Measurements from ENCODE around the gene MINDY4. TPM values are rescaled to one million over a fixed set of nuclear protein-coding genes. Genes with fewer than 3 reads are reported as not detected.
A peak's percentile ranks its signal among the peaks of the same experiment; 100 is the strongest.

MINDY4 gene
- total RNA-seq, 1 donor from 2014 or later: 28.4 TPM

DNA sequence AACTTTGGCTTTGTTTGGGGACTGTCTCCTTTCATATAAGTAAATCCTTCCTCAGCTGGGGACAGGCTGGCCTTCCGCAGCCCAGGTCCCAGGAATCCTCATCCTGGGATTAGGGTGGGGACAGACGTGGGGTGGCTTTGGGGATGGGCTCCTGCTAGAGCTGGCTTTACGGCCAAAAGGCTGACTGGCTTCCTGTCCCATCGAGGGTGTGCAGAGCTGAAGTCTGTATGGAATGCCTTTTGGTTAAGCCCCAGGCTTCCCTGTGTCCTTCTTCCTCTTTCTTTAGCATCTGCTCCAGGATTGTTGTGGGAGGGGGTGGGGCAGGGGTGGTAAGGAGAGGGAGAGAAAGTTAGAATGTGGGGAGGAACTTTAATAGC, 81.1 kb downstream of the MINDY4 start:
- peak; percentile 57 for DNase-seq (ENCODE audit: low spot score)

DNA sequence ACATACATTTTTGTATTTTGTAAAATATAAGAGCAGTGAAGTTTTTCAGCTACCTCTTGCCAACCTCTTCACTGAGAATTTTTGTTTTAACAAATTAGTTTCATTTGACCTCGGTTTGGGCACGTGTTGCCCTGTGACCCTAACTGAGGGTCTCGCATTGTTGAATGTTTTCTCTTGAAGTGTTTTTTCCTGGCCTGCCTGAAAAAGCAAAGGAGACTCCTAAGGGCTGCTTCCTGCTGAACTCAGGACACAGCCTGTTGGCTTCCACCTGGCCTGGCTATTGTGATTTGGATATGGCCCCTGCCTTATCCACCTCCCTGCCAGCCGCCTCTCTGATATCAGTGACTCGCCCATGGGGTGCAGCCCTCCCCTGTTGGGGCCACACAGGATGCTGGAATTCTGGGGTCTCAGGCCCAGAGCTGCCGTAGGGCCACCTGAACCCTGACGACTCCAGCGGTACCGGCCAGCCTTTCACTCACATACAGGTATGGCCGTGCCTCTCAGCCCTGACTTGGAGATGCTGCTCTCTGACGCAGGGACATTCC, 81.6 kb downstream of the MINDY4 start:
- DNase-seq (ENCODE audit: low spot score): no peak

DNA sequence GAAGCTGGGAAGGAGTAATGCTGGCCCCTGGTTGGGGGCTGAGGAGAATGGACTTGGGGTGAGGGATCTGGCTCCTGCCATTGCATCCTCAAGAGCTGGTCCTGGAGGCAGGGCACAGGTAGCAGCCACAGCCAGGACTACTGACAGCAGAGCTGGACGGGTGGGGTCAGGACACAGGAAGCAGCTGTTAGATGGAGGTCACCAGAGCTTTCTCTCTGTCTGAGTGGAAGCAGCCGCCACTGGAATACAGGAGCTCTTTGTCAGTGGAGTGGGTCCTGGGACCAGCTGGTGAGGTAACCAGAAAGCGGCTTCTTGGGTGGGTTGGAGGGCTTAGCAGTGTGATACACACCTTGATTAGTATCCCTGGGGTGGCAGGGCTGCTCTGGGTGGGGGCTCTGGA, 82.4 kb downstream of the MINDY4 start:
- no peak for DNase-seq (ENCODE audit: low spot score)

DNA sequence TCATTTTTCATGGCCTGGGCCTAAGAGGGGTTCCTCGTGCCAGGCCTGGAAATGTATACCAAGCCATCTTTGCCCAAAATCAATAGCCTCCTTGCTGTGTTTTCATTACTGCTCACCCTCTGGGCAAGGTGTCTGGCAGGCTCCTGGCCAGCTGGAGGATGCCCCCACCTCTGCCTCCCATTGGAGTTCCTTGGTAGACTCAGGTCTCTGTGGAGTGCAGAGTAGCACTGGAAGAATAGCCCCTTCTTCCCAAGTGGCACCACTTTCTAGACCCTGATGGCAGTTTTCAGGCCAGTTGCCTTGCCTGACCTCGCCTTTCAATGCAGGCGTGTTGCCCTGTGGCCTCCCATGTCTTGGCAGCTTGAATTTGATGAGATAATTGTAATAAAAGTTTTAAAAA, 84.7 kb downstream of the MINDY4 start:
- DNase-seq (ENCODE audit: low spot score): no peak

DNA sequence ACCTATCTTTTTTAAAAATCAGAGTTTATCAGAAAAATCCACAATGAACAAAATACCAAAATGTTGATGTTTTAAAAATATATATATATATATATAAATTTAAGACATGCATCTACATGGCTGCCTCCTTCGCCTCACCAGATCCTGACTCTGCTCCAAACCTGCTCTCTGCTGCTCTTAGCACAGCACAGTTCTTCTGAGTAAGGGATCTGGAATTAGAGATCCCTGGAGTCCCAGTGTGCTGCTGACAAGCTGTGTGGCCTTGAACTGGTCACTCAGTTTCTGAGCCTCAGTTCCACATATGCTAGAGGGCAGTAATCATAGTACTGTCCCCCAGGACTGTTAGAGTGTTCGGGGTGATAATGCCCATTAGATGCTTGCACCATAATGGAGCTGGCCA, 87.4 kb downstream of the MINDY4 start:
- no peak for DNase-seq (ENCODE audit: low spot score)

DNA sequence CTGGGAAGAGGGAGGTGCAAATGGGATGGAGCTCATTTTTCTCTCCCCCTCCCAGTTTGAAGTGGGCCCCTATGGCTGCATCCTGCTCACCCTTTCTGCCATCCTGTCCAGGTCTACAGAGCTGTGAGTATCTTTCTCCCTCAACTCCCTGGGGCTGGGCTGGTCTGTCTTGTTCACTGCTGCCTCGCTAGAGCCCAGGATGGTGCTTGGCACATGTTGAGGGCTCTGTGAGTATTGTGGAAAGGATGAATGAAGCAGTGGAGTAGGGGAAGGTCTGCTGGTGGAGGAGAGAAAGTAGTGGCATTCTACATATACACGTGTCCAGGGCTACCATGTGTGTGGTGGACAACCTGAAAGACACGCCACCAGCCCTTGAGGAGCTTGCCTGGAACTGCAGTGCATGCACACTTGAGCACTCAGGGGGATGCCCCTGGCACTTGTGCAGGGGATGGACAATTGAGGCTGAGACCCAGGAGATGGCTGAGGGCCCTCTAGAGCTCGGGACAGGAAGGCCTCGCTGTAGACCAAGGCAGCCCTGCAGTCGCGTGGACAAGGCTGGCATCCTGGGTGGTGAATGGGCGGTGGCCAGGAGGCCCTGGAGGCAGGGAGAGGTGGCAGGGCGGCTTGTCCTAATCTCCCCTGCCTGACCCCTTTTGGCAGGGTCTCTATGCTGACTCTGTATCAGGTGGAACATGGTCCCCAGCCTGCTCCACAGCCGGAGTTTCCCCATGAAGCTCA, 88.2 kb downstream of the MINDY4 start:
- no peak for DNase-seq (ENCODE audit: low spot score)

DNA sequence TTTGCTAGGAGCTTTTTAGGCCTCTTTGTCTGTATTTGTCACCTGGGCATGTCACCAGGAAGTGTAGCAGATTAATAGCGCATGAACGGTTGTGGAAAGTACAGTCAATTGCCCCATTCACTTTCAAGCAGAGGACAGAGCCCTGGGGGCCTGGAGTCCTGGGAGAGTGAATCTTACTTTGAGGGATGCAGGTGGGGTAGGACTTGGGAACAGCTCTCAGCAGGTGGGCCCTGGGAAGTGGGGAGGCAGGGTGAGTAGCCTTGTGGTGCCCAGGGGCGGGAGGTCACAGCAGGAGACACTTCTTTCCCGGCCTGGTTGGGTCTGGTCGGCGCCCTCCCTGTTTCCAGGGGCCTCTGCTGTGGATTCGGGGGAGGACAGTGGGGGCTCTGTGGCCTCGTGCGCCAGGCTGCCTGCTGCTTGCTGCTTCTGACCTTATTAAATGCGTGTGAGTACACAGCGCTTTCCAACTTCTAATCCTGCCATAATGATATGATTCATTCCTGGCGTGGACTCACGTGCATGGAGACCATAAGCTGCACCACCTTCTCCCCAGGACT, 88.8 kb downstream of the MINDY4 start:
- peak; percentile 25 for DNase-seq (ENCODE audit: low spot score)

DNA sequence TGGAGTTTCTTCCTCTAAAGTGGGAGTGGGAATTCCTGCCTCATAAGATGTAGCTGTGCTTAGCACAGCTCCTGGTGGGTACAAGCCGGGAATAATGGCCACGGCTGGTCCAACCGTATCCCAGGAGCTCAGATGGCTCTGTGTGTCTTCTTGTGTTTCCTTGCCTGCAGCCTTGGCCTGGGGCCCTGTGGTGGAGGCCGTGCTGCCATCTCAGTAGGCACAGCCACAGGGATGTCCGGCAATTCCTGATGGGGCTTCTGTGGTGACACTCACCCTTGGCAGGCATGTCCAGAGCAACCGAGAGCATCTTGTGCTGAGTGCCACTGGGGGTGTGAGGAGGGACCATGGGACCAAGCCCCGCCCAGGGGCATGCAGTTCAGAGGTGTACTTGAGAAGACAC, 90.4 kb downstream of the MINDY4 start:
- no peak for DNase-seq (ENCODE audit: low spot score)

DNA sequence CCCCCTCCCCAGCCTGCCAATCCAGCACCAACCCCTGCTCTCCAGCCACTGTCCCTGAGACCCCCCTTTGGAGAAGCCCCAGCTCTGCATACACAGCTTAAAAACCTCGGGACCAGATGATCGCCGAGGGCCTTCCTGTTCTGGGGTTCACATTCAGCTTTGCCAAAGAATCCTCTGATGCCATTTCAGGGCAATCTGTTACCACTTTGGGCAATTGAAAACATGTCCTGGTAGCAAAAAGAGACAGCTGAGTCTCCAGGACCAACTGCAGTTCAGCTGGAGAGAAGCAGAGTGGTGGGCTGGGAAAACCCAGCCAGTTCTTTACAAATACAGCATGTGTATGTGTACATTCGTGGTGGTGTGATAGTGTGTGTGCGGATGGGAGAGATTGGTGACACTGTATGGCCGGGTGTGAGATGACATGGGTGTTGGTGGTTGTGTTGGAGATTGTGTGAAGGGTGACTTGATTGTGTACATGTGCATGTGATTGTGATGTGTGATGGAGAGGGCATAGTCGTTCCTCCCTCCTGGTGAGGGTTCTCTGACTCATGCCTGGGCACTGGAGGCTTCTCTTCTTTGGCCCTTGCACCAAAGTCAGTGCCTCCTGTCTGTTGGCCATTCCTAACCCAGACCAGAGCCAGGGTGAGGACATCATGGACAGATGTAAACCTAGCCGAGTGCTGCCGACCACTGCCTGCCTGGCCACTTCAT, 91.9 kb downstream of the MINDY4 start:
- DNase-seq (ENCODE audit: low spot score): no peak

DNA sequence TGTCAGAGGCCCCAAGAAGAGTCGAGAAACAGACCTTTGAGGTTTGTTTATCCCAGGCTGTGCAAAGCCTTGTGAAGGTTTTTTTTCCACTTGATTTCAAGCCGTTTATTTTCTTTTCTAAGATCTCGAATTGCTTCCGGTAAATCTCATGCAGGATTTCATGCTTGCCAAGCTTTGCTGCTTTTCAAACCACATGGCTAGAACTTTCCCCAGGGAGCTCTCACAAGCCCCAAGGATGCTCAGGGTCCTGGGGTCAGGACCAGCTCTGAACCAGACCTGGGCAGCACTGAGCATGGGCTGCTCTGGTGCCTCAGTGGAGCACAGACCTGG, 92.5 kb downstream of the MINDY4 start:
- DNase-seq (ENCODE audit: low spot score): peak; percentile 39

DNA sequence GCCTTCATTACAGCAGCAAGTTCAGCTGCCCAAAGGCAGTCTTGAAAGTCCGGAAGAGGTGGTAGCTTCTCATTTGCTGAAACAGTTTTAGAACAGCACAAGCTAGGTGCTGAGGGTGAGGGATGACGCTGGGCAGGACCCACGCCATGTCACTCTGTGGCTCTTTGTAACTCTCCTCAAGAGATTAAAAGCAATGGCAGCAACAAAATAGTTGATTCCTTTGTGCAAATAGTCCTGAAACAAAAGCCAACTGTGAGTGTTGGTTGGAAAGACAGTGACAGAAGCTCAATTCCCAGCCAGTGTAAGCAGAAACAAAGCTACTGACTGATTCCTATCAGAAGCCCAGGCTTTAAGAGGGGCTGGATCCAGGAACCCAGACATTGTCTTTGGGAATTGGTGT, 92.9 kb downstream of the MINDY4 start:
- DNase-seq (ENCODE audit: low spot score): no peak

DNA sequence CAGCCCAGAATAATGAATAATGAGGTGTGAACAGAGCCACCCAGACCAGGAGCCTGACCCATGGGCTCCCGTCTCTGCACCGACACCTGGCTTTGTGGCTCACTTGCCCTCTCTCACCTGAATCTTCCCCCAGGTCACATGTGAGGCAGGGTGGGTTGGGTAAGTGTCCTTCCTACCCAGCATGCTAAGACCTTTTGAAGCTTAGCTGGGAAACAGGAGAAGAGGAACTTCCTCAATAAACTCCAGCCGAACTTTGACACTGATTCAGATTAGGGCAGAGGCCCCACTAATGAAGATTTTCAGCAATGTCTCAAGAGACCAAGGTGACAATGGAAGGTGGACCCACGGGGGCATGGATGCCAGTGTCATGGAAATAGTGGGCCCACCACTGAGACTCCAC, 93.9 kb downstream of the MINDY4 start:
- DNase-seq (ENCODE audit: low spot score): no peak

DNA sequence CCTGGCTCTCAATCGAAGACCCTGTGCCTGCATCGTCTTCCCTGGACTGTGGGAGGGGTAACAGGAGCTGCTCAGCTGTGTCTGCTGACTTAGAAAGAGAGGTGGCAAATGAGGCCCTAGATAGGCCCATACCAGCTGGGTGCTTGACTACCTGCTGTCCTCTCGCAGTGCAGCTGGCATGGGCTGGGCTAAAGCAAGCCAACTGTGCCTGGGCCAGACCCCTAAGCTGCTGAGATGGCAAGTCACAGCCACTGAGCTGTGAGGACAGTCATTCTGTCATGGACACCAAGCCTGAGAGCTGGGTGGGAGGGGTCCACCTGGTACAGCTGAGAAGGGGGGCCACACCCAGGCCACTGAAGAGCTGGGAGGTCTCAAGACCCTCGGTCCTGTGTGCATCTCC, 94.6 kb downstream of the MINDY4 start:
- DNase-seq (ENCODE audit: low spot score): no peak

DNA sequence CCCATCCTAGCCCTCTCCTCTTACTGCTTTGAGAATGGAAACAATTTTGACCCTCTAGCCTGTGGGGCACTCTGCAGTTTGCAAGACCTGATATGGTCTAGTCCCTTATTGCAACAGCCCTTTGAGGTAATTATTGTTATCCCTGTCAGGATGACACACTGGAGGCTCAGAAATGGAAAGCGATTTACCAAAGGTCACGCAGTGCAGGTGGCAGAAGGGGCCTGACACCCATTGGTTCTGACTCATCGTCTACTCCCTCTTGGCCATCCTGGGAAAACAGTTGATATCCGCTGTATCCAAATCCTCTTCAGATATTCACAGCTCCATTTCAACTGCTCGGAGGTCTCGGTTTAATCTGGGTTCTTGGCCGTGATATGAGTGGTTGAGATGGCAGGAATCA, 95.7 kb downstream of the MINDY4 start:
- no peak for DNase-seq (ENCODE audit: low spot score)

DNA sequence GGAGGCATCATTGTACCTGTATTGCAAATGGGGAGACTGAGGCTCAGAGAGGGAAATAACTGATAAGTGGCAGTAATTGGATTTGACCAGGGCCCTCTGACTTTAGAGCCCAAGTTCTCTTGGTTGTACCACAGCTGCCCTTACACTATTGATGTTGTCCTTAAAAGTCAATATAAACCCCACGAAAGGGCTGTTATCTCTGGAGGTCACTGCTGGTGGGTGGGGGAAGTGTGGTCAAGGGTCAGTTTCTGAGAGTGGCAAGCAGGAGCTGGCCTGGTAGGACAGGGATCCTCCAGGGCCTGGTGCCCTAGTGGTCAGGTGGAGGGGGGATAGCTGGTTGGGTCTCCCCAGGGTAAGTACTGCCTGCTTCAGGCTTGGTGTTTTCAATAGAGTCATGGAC, 96.3 kb downstream of the MINDY4 start:
- no peak for DNase-seq (ENCODE audit: low spot score)

DNA sequence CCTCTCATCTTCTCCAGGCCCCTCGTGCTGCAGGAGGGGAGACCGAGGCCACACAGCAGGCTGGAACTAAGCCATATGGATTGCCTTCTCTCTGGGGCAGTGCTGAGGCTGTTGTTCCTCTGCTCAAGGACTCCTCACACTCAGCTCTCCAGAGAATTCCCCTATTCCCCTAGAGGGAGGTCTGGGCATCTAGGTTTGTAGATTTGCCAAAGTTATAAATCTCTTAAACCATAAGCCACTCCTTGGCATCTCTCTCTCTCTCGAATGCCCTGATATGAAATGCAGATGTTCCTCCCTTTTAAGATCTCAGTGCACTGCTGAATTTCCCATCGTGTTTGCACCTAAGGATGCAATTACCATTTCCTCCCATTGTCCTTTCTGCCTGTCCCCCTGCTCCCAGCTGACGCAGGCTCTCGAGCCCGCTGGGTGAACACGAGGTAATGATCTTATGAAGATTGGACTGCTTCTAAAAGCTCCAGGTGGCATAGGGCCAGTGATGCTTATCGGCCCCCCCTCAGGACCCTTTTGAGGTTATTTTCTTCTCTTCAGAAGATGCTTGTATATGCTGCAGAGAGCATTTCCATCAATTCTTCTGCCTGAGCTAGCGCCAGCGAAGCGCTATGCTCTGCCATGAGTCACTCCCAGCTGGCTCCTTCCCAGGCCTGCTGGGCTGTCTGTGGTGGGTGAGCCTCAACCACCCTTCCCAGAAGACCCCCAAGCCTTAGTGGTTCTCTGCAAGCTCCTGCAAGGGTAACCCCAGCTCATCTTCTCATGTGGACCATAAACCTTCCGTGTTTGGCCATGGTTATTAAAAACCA, 98.8 kb downstream of the MINDY4 start:
- peak; percentile 62 for DNase-seq (ENCODE audit: low spot score)

DNA sequence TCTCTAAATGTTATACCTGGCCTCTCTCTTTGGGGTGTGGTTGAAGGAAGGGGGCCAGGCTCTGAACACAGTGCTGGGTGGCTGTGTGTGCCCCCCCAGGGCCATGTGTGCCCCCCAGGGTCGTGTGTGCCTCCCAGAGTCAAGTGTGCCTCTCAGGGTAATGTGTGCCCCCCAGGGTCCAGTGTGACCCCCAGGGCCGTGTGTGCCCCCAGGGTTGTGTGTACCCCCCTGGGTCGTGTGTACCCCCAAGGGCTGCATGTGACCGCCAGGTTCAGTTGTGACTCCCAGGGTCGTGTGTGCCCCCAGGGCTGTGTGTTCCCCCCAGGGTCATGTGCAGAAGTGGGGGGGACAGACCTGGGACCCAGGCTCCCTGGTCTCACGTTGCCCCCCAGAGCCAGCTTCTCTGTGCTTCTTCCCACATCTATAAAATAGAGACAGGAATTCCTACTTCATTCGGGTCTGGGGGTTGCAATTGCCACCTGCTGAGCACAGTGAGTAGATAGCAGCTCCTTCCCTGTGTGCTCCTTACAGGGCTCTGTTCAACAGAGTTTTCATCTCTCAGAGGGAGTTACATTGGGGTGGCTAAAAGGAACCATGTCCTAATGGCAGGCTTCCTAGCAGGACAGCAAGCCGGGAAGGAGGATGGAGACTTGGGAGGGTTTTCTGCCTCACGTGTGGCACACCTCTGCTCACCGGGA, 99.8 kb downstream of the MINDY4 start:
- no peak for DNase-seq (ENCODE audit: low spot score)

DNA sequence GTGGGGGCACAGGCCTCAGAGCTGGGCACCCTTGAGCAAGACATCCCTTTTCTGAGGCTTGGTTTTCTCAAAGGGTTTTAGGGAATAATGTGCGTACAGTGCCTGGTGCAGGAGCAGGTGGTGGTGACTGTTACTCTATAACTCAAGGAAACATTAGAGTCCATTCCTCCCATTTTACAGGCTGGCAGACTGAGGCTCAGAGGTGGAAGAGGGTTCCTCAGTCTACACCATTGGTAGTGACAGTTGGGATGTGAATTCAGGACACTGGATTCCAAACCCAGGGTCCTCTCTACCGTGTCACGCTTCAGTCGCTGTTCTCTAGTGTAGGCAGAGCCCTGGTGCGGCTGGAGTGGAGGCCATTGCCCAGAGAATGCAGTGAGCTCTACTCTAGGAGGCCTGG, 100.4 kb downstream of the MINDY4 start:
- DNase-seq (ENCODE audit: low spot score): no peak

DNA sequence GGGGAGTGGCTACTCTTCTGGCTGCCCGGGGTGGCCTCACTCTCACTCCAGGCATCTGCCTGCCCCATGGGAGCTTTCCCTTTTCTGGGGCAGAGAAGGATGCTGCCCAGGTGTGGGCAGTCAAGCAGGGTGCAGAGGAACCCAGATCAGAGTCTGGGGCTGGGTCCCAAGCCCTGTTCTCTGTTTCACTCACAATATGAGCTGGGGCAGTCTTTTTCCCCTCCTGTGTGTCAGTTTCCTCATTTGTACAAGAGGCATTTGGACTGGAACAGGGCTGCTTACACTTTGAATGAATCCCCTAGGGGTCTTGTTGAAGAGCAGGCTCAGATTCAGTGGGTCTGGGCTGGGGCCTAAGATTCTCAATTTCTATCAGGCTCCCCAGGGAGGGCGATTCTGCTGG, 102.0 kb downstream of the MINDY4 start:
- DNase-seq (ENCODE audit: low spot score): no peak

DNA sequence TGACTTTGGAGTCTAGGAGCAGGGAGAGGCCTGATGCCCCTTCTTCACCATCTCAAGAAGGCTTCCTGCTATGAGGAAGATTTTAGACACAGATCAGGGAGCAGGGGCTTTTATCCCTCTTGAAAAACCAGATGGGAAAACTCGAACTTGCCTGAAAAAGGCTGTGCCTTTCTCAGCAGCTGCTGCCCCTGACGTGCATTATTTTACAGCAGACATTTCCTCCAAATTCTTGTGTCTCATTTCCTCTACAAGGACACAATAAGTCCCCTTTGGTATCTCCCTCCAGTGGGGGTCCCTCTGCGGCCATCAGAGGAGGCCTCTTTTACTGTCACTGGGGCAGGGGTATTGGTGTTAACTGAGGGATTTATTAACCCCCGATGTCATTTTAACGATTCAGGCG, 102.4 kb downstream of the MINDY4 start:
- no peak for DNase-seq (ENCODE audit: low spot score)

DNA sequence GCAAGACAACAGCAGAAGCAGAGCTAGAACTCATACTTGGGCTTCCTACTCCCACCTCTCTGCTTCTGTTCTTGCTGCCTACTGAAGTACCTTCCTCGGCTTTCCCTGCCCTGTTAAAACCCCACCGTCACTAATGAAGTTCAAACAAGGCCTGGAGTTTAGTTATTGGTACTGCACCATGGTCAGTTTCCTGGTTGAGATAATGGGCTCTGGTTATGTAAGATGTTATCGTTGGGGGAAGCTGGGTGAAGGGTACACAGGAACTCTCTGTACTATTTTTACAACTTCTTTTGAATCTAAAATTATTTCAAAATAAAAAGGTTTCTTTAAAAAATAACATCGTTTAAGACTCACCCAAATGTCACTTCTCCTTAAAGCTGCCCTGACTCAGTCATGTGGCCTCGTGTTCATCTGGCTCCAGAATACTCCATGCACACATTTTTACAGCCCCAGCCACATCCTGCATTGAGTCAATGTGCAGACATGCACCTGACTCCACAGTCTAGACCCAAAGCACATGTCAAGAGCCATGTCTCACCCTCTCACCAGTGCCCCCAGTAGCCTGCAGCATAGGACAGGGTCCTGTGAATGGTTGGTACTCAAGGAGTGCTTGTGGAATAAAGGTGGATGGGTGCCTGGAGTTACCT, 103.6 kb downstream of the MINDY4 start:
- no peak for DNase-seq (ENCODE audit: low spot score)
